HL-60 (cell line): ENCODE data around the gene BIRC6.

Source experiments
- DNase-seq, 2 experiments: peaks; one replicate each; pipeline ENCODE4 v3.0.0-alpha.2; 2010 to 2020; ENCODE audit warnings: low read depth in 1 of 2, low spot score in 1 of 2
- H3K27ac ChIP-seq: fragments of 250-450 bp; sonication (Bioruptor Pico); replicated peaks from 2 replicates; pipeline ENCODE4 v1.5.1; 2020; ENCODE audit warnings: mild to moderate bottlenecking, moderate library complexity
- H3K27me3 ChIP-seq: fragments of 250-450 bp; sonication (Bioruptor Pico); 2 replicates; pipeline ENCODE4 v1.5.1; 2021; ENCODE audit warnings: mild to moderate bottlenecking, moderate library complexity; ENCODE audit not compliant: insufficient read depth, poor library complexity, severe bottlenecking
- H3K4me3 ChIP-seq: replicated peaks from 2 replicates; pipeline ENCODE4 v1.5.1; 2011; ENCODE audit warnings: mild to moderate bottlenecking, control low read depth, low read length; ENCODE audit not compliant: insufficient read depth
- CTCF ChIP-seq: IDR thresholded peaks from one replicate; pipeline ENCODE4 v1.5.1; 2011; ENCODE audit warnings: low read length, control low read depth, inconsistent platforms; ENCODE audit not compliant: insufficient read depth
- GABPA ChIP-seq: IDR thresholded peaks from 2 replicates; pipeline ENCODE4 v1.6.1; 2012; ENCODE audit warnings: low read depth
- POLR2AphosphoS5 ChIP-seq: IDR thresholded peaks from 2 replicates; pipeline ENCODE4 v1.6.1; 2012; ENCODE audit warnings: low read depth
- REST ChIP-seq: IDR thresholded peaks from 2 replicates; pipeline ENCODE4 v1.6.1; 2012; ENCODE audit warnings: low read depth; ENCODE audit not compliant: insufficient replicate concordance
- SPI1 ChIP-seq: IDR thresholded peaks from 2 replicates; pipeline ENCODE4 v1.6.1; 2012; ENCODE audit warnings: low read depth, mild to moderate bottlenecking, borderline replicate concordance

Gene BIRC6

DNA sequence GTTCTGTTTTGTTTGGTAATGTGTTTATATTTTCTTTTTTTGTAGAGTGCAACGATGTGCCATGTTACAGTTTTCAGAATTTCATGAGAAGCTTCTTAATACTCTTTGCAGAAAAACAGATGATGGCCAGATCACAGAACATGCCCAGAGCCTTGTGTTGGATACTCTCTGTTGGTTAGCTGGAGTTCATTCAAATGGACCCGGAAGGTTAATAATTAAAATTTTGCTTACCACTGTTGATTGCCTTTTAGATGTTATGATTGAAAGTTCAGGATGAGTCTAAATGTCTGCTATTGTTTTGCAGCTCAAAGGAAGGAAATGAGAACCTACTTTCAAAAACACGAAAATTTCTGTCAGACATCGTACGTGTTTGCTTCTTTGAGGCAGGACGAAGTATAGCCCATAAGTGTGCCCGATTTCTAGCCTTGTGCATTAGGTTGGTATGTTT lies 85.2 kb downstream of the BIRC6 start:
- DNase-seq = no peak
- no peaks in the 10 kb centered on the region for H3K27me3 ChIP-seq
- no peak overlapping the region for H3K4me3 ChIP-seq
- no peak for TF ChIP-seq REST
- TF ChIP-seq SPI1 = no peak
- H3K27ac ChIP-seq = no peak overlapping the region

- Histone ChIP-seq H3K4me3 (no peak overlapping the region), H3K27ac (no peak overlapping the region), H3K27me3 (no peaks in the 10 kb centered on the region)
- no peak for DNase-seq
- no peak for TF ChIP-seq GABPA
- TF ChIP-seq POLR2AphosphoS5 = no peak
- TF ChIP-seq REST = no peak
- TF ChIP-seq SPI1 = no peak
- no peak for TF ChIP-seq CTCF
Measured at GRCh38 chr2:32446369-32446768, 89.5 kb downstream of the BIRC6 start.

DNA sequence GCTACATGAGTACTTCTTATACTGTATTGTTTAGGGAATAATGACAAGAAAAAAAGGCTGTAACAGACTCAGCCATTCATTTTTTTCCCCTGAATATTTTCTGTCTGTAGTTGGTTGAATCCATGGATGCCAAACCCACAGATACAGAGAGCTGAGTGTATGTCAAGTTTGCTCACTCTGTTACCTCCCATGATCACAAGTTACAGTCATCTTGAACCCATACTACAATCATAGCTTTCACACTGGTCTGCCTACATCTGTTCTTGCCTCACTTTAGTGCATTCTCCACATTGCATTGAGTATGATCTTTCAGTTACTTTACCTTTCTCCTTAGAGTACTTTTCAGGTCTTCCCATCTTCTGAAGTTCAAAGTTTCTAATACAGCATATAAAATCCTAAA lies 94.0 kb downstream of the BIRC6 start:
- Histone ChIP-seq H3K27me3 (no peaks in the 10 kb centered on the region), H3K4me3 (no peak overlapping the region), H3K27ac (no peak overlapping the region)
- TF ChIP-seq REST (no peak), CTCF (no peak), SPI1 (no peak), GABPA (no peak), POLR2AphosphoS5 (no peak)
- DNase-seq = no peak
